Glutamatergic neuron (in vitro differentiated cells): Measurements from ENCODE around the gene LINC00237. TPM values are rescaled to one million over a fixed set of nuclear protein-coding genes. Genes with fewer than 3 reads are reported as not detected.

Source experiments
- DNase-seq: peaks from one replicate; pipeline ENCODE4 v3.0.0; 2022
- H3K27ac Mint-ChIP-seq: one replicate; pipeline ENCODE4 v1.8.0; 2020; ENCODE audit warnings: mild to moderate bottlenecking, mixed read lengths, inconsistent platforms; ENCODE audit not compliant: unreplicated experiment
- H3K27me3 Mint-ChIP-seq: one replicate; pipeline ENCODE4 v1.8.0; 2020; ENCODE audit warnings: mild to moderate bottlenecking, moderate library complexity, mixed read lengths, inconsistent platforms; ENCODE audit not compliant: unreplicated experiment
- H3K36me3 Mint-ChIP-seq: one replicate; pipeline ENCODE4 v1.8.0; 2020; ENCODE audit warnings: mild to moderate bottlenecking, mixed read lengths, inconsistent platforms; ENCODE audit not compliant: unreplicated experiment
- H3K4me1 Mint-ChIP-seq: one replicate; pipeline ENCODE4 v1.8.0; 2020; ENCODE audit warnings: mild to moderate bottlenecking, low read depth, mixed read lengths, inconsistent platforms; ENCODE audit not compliant: unreplicated experiment
- H3K4me3 Mint-ChIP-seq: one replicate; pipeline ENCODE4 v1.8.0; 2020; ENCODE audit warnings: mild to moderate bottlenecking, mixed read lengths, inconsistent platforms; ENCODE audit not compliant: unreplicated experiment
- H3K9me3 Mint-ChIP-seq: one replicate; pipeline ENCODE4 v1.8.0; 2020; ENCODE audit warnings: mild to moderate bottlenecking, moderate library complexity, mixed read lengths, inconsistent platforms; ENCODE audit not compliant: unreplicated experiment
- CTCF ChIP-seq: fragments of 200-600 bp; sonication (generic); IDR thresholded peaks from one replicate; pipeline ENCODE4 v1.5.0; 2021; ENCODE audit not compliant: partially characterized antibody, unreplicated experiment
- total RNA-seq: library from RNA; stranded (reverse); fragmentation: NEBNext Ultra II Directional; extraction: Animal tissue kit (Norgen Biotek cat#: 25700); gene quantifications from one replicate; pipeline ENCODE4 v1.2.1, GENCODE V29; 2021; ENCODE audit not compliant: unreplicated experiment

LINC00237 gene
- total RNA-seq, 1 donor from 2014 or later: not detected

- Mint-ChIP-seq H3K27ac (no peak overlapping the region), H3K36me3 (peaks cover 3% of the 10 kb centered on the region), H3K9me3 (no peaks in the 10 kb centered on the region), H3K4me3 (no peak overlapping the region), H3K27me3 (peaks cover 5% of the 10 kb centered on the region), H3K4me1 (no peaks in the 10 kb centered on the region)
- TF ChIP-seq CTCF: no peak
- DNase-seq: no peak
These were observed 12.0 kb upstream of the LINC00237 start for GRCh38 chr20:21118138-21118537.

- Mint-ChIP-seq H3K36me3 (peaks cover 3% of the 10 kb centered on the region), H3K27ac (no peak overlapping the region), H3K27me3 (peaks cover 5% of the 10 kb centered on the region), H3K9me3 (no peaks in the 10 kb centered on the region), H3K4me3 (no peak overlapping the region), H3K4me1 (no peaks in the 10 kb centered on the region)
- no peak for TF ChIP-seq CTCF
- no peak for DNase-seq
These were observed 11.4 kb upstream of the LINC00237 start for GRCh38 chr20:21117521-21117920.

DNA sequence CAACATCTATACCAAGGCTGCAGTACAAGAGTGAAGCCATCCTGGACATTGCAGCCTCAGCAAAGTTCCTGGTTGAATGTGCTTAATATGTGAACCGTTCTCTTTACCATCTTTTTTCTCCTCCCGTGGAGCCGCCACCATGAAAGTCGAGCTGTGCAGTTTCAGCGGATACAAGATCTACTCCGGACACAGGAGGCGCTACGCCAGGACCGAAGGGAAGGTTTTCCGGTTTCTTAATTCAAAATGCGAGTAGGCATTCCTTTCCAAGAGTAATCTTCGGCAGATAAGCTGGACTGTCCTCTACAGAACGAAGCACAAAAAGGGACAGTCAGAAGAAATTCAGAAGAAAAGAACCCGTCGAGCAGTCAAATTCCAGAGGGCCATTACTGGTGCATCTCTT, 8.4 kb upstream of the LINC00237 start:
- Mint-ChIP-seq H3K27ac (no peak overlapping the region), H3K4me3 (no peak overlapping the region), H3K36me3 (no peaks in the 10 kb centered on the region), H3K9me3 (no peaks in the 10 kb centered on the region), H3K4me1 (no peaks in the 10 kb centered on the region), H3K27me3 (peaks cover 1% of the 10 kb centered on the region)
- no peak for TF ChIP-seq CTCF
- no peak for DNase-seq

DNA sequence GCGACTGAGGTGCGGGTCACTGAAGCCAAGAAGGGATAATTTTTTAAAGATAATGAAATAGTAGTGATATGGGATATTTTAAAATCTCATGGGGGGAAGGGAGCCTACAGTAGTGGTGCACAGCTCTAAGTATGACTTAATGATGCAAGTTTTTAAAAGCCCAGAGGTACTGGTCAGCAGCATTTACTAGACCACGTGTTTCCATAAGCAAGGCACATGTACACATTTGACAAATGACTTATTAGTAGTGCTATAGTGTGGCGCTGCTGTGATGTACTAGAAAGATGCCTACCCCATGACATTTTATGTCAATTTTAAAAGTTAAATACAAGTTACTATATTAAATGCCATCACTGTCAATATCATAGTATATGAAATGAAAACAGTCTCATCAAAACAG, 7.5 kb upstream of the LINC00237 start:
- Mint-ChIP-seq H3K4me1 (no peaks in the 10 kb centered on the region), H3K9me3 (no peaks in the 10 kb centered on the region), H3K36me3 (no peaks in the 10 kb centered on the region), H3K27ac (no peak overlapping the region), H3K4me3 (no peak overlapping the region), H3K27me3 (peaks cover 2% of the 10 kb centered on the region)
- TF ChIP-seq CTCF: no peak
- no peak for DNase-seq

- H3K9me3 Mint-ChIP-seq: no peaks in the 10 kb centered on the region
- no peak for DNase-seq
- peaks cover 13% of the 10 kb centered on the region for H3K27me3 Mint-ChIP-seq
- no peak overlapping the region for H3K27ac Mint-ChIP-seq
- TF ChIP-seq CTCF: no peak
- H3K4me1 Mint-ChIP-seq: peaks cover 2% of the 10 kb centered on the region
- no peaks in the 10 kb centered on the region for H3K36me3 Mint-ChIP-seq
- H3K4me3 Mint-ChIP-seq: no peak overlapping the region
These were observed 5.3 kb upstream of the LINC00237 start for GRCh38 chr20:21111416-21111815.
